Stomach (tissue), 9 donors: Measurements from ENCODE around the gene OLA1. TPM values are rescaled to one million over a fixed set of nuclear protein-coding genes. Genes with fewer than 3 reads are reported as not detected.

Experiments
- DNase-seq, 2 donors: peaks; one replicate each; pipeline versions ENCODE4 v3.0.0 to v3.0.0-alpha.2; 2013 to 2019
- H3K27ac ChIP-seq, 5 donors: fragments of 200-600 bp in 4 of 5; sonication (generic) in 4 of 5; one replicate each; pipeline ENCODE4 v1.5.1; 2013 to 2019; ENCODE audit warnings: mild to moderate bottlenecking in 1 of 5, moderate library complexity in 1 of 5
- H3K27me3 ChIP-seq, 3 donors: fragments of 200-600 bp; sonication (generic); one replicate each; pipeline ENCODE4 v1.5.1; 2017 to 2019; ENCODE audit warnings: mixed run types in 1 of 3
- H3K36me3 ChIP-seq, 4 donors: fragments of 200-600 bp; sonication (generic); 1 replicate in 3 of 4; 2 replicates in 1 of 4; pipeline ENCODE4 v1.5.1; 2016 to 2019
- H3K4me1 ChIP-seq, 4 donors: fragments of 200-600 bp; sonication (generic); one replicate each; pipeline ENCODE4 v1.5.1; 2016 to 2019
- H3K4me3 ChIP-seq, 4 donors: fragments of 200-600 bp; sonication (generic) in 3 of 4; one replicate each; pipeline ENCODE4 v1.5.1; 2016 to 2019; ENCODE audit warnings: mild to moderate bottlenecking in 1 of 4
- H3K9me3 ChIP-seq, 4 donors: fragments of 200-600 bp; sonication (generic); one replicate each; pipeline ENCODE4 v1.5.1; 2016 to 2019
- CTCF ChIP-seq, 7 experiments: fragments of 450-650 bp in 4 of 7; fragments of 200-600 bp in 3 of 7; sonication (generic) in 3 of 7; IDR thresholded peaks; one replicate each; pipeline ENCODE4 v1.5.1; 2016 to 2019; ENCODE audit warnings: antibody characterized with exemption in 7 of 7, control low read depth in 2 of 7, mild to moderate bottlenecking in 1 of 7
- EP300 ChIP-seq: sonication (generic); formaldehyde crosslinking; IDR thresholded peaks from one replicate; pipeline ENCODE4 v1.6.1; 2017; ENCODE audit warnings: antibody characterized with exemption
- POLR2A ChIP-seq, 4 donors: fragments of 450-650 bp; IDR thresholded peaks; one replicate each; pipeline ENCODE4 v1.6.1; 2016; ENCODE audit warnings: antibody characterized with exemption in 4 of 4, control low read depth in 2 of 4, mild to moderate bottlenecking in 1 of 4, moderate library complexity in 1 of 4
- POLR2AphosphoS5 ChIP-seq, 3 donors: sonication (generic); formaldehyde crosslinking; IDR thresholded peaks; one replicate each; pipeline ENCODE4 v1.6.1; 2016; ENCODE audit warnings: antibody characterized with exemption in 3 of 3
- WGBS, 5 donors: extraction: QIAGEN DNeasy Blood & Tissue Kit in 3 of 5; methylation state at CpG; one replicate each; pipeline versions ENCODE4 v1.1.5 to v1.1.7; 2013 to 2018; 5-methylcytosine and 5-hydroxymethylcytosine counted together
- intact Hi-C: fragments of 100-400 bp; cut with DNase I; formaldehyde crosslinking; loops from one replicate; pipeline ENCODE4 v1.15.1; 2023; ENCODE audit warnings: low total_unique reads
- polyA plus RNA-seq, 3 donors: library from polyadenylated mRNA; stranded (reverse); fragments of 200-250 nt; gene quantifications; one replicate each; pipeline ENCODE4 v1.2.3, GENCODE V29; 2013
- total RNA-seq, 5 donors: library from RNA; depleted of rRNA; stranded (reverse); fragments of >200 nt; gene quantifications; one replicate each; pipeline versions ENCODE4 v1.1.0 to v1.2.3, GENCODE V29; 2014 to 2016
- donor health status: healthy with polysubstance abuse.
- donor health status: Bipolar disorder and iron deficiency.
- donor health status: healthy.

OLA1 gene
- total and polyA plus RNA-seq, 8 donors = 20.6 to 149 (median 75.3) TPM

DNA sequence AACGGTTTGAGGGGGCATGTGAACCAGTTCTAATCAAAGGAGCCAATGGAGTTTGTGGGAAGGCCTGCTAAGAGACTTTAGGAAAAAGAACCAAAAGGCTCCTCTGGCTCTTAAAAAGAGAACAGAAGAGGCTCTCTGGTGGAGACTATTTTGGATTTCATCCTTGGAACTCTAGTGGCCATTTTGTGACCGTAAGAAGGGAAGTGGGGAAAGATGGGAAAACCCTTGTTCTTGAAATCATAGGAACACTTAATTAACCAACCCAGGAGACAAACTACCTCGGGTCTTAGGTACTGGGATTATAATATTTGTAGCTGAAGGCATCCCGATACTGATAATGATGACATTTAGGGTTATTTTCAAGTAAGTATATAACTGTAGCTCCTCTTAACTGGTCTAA lies 157.9 kb downstream of the OLA1 start:
- no peaks in the 10 kb centered on the region for H3K9me3 ChIP-seq
- H3K36me3 ChIP-seq = no peaks in the 10 kb centered on the region
- H3K4me1 ChIP-seq = no peaks in the 10 kb centered on the region
- no peak overlapping the region for H3K4me3 ChIP-seq
- intact Hi-C loops = no loop called here
- no peaks in the 10 kb centered on the region for H3K27me3 ChIP-seq
- no peak for DNase-seq
- TF ChIP-seq POLR2AphosphoS5 (IDR thresholded peaks at IDR 0.05) = no peak
- TF ChIP-seq POLR2A (IDR thresholded peaks at IDR 0.05) = no peak
- TF ChIP-seq EP300 = no peak
- TF ChIP-seq CTCF (IDR thresholded peaks at IDR 0.05) = no peak
- H3K27ac ChIP-seq = no peak overlapping the region
- WGBS, 5 donors = 91 to 96% (median 94%) methylated on average over 4 of the region's 4 CpGs

DNA sequence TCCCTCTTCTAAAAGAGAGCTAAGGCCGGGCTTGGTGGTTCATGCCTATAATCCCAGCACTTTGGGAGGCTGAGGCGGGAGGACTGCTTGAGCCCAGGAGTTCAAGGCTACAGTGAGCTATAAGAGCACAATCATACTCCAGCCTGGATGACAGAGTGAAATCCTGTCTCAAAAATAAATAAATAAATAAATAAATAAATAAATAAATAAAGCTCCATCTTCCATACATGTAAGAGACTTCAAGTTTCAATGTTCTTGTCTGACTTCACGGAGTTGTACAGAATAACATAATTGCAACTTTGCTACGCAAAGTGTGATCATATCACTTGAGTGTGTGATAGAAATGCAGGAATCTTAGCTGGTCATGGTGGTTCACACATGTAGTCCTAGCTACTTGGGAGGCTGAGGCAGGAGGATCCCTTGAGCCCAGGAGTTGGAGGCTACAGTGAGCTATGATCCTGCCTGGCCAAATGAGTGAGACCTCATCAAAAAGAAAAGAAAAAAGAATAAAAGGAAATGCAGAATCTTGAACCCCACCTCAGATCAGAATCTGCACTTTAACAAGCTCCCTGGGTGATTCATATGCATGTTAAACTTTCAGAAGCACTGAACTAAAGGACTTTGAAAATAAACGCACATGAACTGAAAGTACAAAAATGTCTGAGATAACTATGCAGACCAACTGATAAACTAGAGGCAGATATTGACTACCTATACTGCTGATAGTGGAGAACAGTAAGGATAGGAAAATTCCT lies 159.4 kb downstream of the OLA1 start:
- no peak for DNase-seq
- Histone ChIP-seq H3K27me3 (no peaks in the 10 kb centered on the region), H3K9me3 (no peaks in the 10 kb centered on the region), H3K36me3 (no peaks in the 10 kb centered on the region), H3K4me1 (no peaks in the 10 kb centered on the region), H3K27ac (no peak overlapping the region), H3K4me3 (no peak overlapping the region)
- intact Hi-C loops = no loop called here
- no peak for TF ChIP-seq POLR2AphosphoS5 (IDR thresholded peaks at IDR 0.05)
- TF ChIP-seq POLR2A (IDR thresholded peaks at IDR 0.05) = no peak
- TF ChIP-seq CTCF (IDR thresholded peaks at IDR 0.05) = no peak
- TF ChIP-seq EP300 = no peak
- 82 to 90% (median 85%) methylated on average over 5 of the region's 5 CpGs for WGBS, 5 donors

DNA sequence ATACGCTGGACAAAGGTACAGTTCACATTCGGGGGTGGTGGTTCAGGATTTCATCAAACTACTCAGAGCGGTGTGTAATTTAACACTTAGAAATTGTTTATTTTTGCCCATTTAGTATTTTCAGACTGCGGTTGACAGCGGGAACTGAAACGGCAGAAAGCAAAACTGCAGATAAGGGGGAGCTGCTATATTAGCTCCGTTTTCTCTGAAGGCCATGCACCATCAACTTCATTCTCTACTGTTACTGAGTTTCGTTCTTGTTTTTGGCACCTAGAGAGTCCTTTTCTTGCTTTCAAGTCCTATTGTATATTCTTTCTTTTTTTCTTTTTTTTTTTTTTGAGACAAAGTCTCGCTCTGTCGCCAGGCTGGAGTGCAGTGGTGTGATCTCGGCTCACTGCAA lies 161.6 kb downstream of the OLA1 start:
- Histone ChIP-seq H3K4me3 (no peak overlapping the region), H3K36me3 (peaks cover 0 to 3% (median 0%) of the 10 kb centered on the region in 4 donors), H3K4me1 (no peaks in the 10 kb centered on the region), H3K9me3 (no peaks in the 10 kb centered on the region), H3K27ac (no peak overlapping the region), H3K27me3 (no peaks in the 10 kb centered on the region)
- no peak for TF ChIP-seq CTCF (IDR thresholded peaks at IDR 0.05)
- TF ChIP-seq EP300 = no peak
- no peak for TF ChIP-seq POLR2A (IDR thresholded peaks at IDR 0.05)
- TF ChIP-seq POLR2AphosphoS5 (IDR thresholded peaks at IDR 0.05) = no peak
- intact Hi-C loops = no loop called here
- 91 to 97% (median 95%) methylated on average over 11 of the region's 11 CpGs for WGBS, 5 donors
- DNase-seq = no peak

DNA sequence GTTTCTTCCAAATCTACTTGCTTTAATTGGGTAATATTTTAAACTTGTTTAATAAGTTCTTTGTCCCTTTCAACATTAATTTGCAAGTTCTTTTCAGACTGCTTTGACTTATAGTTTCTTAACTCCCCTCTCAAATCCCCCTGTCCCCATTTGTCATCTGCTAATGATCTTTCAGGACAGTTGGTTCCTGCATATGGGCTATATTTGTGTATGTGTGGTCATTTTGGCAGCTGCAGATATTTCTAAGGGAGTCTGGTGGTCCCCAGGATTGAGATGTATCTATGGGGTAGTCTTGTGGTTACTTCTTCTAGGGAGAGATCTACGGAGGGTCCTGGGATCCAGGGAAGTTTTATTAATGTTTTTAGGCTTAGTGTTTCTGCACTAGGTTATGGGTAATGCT lies 162.6 kb downstream of the OLA1 start:
- WGBS, 5 donors = 82 to 100% (median 94%) methylated on average over 1 of the region's 1 CpG
- intact Hi-C loops = no loop called here
- TF ChIP-seq POLR2AphosphoS5 (IDR thresholded peaks at IDR 0.05) (no peak), CTCF (IDR thresholded peaks at IDR 0.05) (no peak), POLR2A (IDR thresholded peaks at IDR 0.05) (no peak), EP300 (no peak)
- no peaks in the 10 kb centered on the region for H3K27me3 ChIP-seq
- H3K9me3 ChIP-seq = no peaks in the 10 kb centered on the region
- H3K27ac ChIP-seq = no peak overlapping the region
- peaks cover 0 to 5% (median 2%) of the 10 kb centered on the region in 4 donors for H3K36me3 ChIP-seq
- H3K4me3 ChIP-seq = no peak overlapping the region
- no peak for DNase-seq
- H3K4me1 ChIP-seq = no peaks in the 10 kb centered on the region
